K562 (cell line): ENCODE measurements around the gene ODC1. TPM values are rescaled to one million over a fixed set of nuclear protein-coding genes. Genes with fewer than 3 reads are reported as not detected.

Experiments
- CBX3 ChIP-seq, 2 experiments: IDR thresholded peaks; 1 replicate in 1 of 2; 2 replicates in 1 of 2; pipeline ENCODE4 v1.6.1; 2012; ENCODE audit warnings: inconsistent platforms in 2 of 2, low read length in 2 of 2, borderline replicate concordance in 1 of 2, control low read depth in 1 of 2
- DNMT1 ChIP-seq: fragments of 450-650 bp; IDR thresholded peaks from 2 replicates; pipeline ENCODE4 v1.6.1; 2016; ENCODE audit warnings: antibody characterized with exemption, mild to moderate bottlenecking
- EP300 ChIP-seq: IDR thresholded peaks from 2 replicates; pipeline ENCODE4 v1.6.1; 2012; ENCODE audit warnings: low read length, improper control_type of control experiment
- GMEB1 ChIP-seq: fragments of 250-450 bp; sonication (Bioruptor Pico); IDR thresholded peaks from 2 replicates; pipeline ENCODE4 v1.4.0; 2020; ENCODE audit warnings: mild to moderate bottlenecking
- IRF9 ChIP-seq: fragments of 450-650 bp; IDR thresholded peaks from 2 replicates; pipeline ENCODE4 v1.6.1; 2016; ENCODE audit warnings: missing biosample characterization, missing genetic modification characterization
- RFX7 ChIP-seq: fragments of 250-450 bp; sonication (Bioruptor Pico); IDR thresholded peaks from 2 replicates; pipeline ENCODE4 v1.5.1; 2021; ENCODE audit warnings: mild to moderate bottlenecking
- SNIP1 ChIP-seq: fragments of 450-650 bp; IDR thresholded peaks from 2 replicates; pipeline ENCODE4 v1.7.1; 2017; ENCODE audit warnings: low read depth, mild to moderate bottlenecking
- ZNF143 ChIP-seq: sonication (generic); formaldehyde crosslinking; IDR thresholded peaks from 2 replicates; pipeline ENCODE4 v1.9.0; 2022; ENCODE audit warnings: mild to moderate bottlenecking, missing genetic modification reagents
- polyA plus RNA-seq, 8 experiments: library from polyadenylated mRNA; depleted of rRNA in 4 of 8; stranded (reverse) in 5 of 8; unstranded in 3 of 8; fragments of >200 nt; fragmentation: Nextera tagmentation in 2 of 8; fragmentation: Illumina TruSeq in 1 of 8; extraction: Ambion mirVana in 2 of 8; extraction: Trizol in 1 of 8; gene quantifications; 2 replicates each; pipeline versions ENCODE4 v1.2.1 to v1.2.3, GENCODE V29; 2011 to 2014; ENCODE audit warnings: inconsistent platforms in 1 of 8, missing spikeins in 1 of 8
- total RNA-seq, 7 experiments: library from RNA; depleted of rRNA in 6 of 7; stranded (reverse); fragments of >200 nt in 6 of 7; fragmentation: Illumina TruSeq in 2 of 7; extraction: Trizol in 2 of 7; gene quantifications; 2 replicates each; pipeline versions ENCODE4 v1.2.1 to v1.2.3, GENCODE V29; 2011 to 2021; ENCODE audit warnings: low replicate concordance in 1 of 7

The ODC1 gene
- total and polyA plus RNA-seq, 9 of the 15 experiments (the other 6 are each of a cell fraction or from before 2014, with no cell fraction given): 142 to 563 (median 457) TPM

- TF ChIP-seq DNMT1 (no peak), EP300 (no peak), SNIP1 (no peak), IRF9 (no peak), ZNF143 (no peak), CBX3 (IDR thresholded peaks at IDR 0.05; ENCODE audit: borderline replicate concordance in 1 of 2, low read length in 2 of 2) (no peak), GMEB1 (CRISPR knock-in tag) (no peak), RFX7 (CRISPR knock-in tag) (no peak)
Measured at GRCh38 chr2:10478298-10478625, 30.1 kb upstream of the ODC1 start (continued).
